Measurements from ENCODE around the gene STXBP3. TPM values are rescaled to one million over a fixed set of nuclear protein-coding genes. Genes with fewer than 3 reads are reported as not detected.

STXBP3 gene
- polyA plus RNA-seq, 1 of the 3 experiments (the other 2 are of a cell fraction) = 12.6 TPM

GRCh38 chr1:108758796-108759195, 12.3 kb downstream of the STXBP3 start:
- DNase-seq = no peak
- no peaks in the 10 kb centered on the region for H3K27me3 ChIP-seq (ENCODE audit: insufficient read depth)
- no peak for TF ChIP-seq TEAD4 (IDR thresholded peaks at IDR 0.05; ENCODE audit: borderline replicate concordance, insufficient read depth)
- TF ChIP-seq RFX5 (IDR thresholded peaks at IDR 0.05; ENCODE audit: low read length) = no peak
- TF ChIP-seq SIN3A (IDR thresholded peaks at IDR 0.05; ENCODE audit: borderline replicate concordance, low read depth, low read length) = no peak
- TF ChIP-seq RXRA (IDR thresholded peaks at IDR 0.05; ENCODE audit: borderline replicate concordance, low read depth) = no peak
- no peak for TF ChIP-seq MXI1 (IDR thresholded peaks at IDR 0.05; ENCODE audit: low read depth, low read length)
- no peak for TF ChIP-seq JUND (IDR thresholded peaks at IDR 0.05)
- TF ChIP-seq USF1 (IDR thresholded peaks at IDR 0.05; ENCODE audit: borderline replicate concordance, low read depth) = no peak
- TF ChIP-seq MAX (IDR thresholded peaks at IDR 0.05; ENCODE audit: low read depth) = no peak
- no peak for TF ChIP-seq TCF12 (IDR thresholded peaks at IDR 0.05)
- TF ChIP-seq CTCF (IDR thresholded peaks at IDR 0.05) = no peak
- TF ChIP-seq USF2 (IDR thresholded peaks at IDR 0.05; ENCODE audit: borderline replicate concordance, low read depth, low read length) = no peak
- TF ChIP-seq NFIC (IDR thresholded peaks at IDR 0.05; ENCODE audit: borderline replicate concordance) = no peak
- TF ChIP-seq CHD2 (IDR thresholded peaks at IDR 0.05; ENCODE audit: low read length, partially characterized antibody) = no peak
- no peak for TF ChIP-seq RCOR1 (IDR thresholded peaks at IDR 0.05; ENCODE audit: low read length)
- TF ChIP-seq EP300 (IDR thresholded peaks at IDR 0.05; ENCODE audit: borderline replicate concordance in 1 of 2, low read depth in 1 of 2, low read length in 1 of 2) = no peak
- TF ChIP-seq POLR2AphosphoS5 (IDR thresholded peaks at IDR 0.05; ENCODE audit: low read depth, low read length) = no peak
- no peak for TF ChIP-seq REST (IDR thresholded peaks at IDR 0.05; ENCODE audit: low read depth, low read length)
- no peak for TF ChIP-seq MEF2A (IDR thresholded peaks at IDR 0.05; ENCODE audit: borderline replicate concordance, low read depth)
- no peak for TF ChIP-seq NRF1 (IDR thresholded peaks at IDR 0.05; ENCODE audit: low read depth, low read length)
- TF ChIP-seq FOXM1 (IDR thresholded peaks at IDR 0.05; ENCODE audit: low read depth) = no peak
- no peaks in the 10 kb centered on the region for H3K4me1 ChIP-seq (ENCODE audit: control insufficient read depth in 1 of 2, insufficient read depth in 2 of 2, low read depth in 1 of 2, low read length in 1 of 2)
- H4K20me1 ChIP-seq (ENCODE audit: insufficient read depth) = no peaks in the 10 kb centered on the region
- no peak overlapping the region for H3K9ac ChIP-seq
- no peaks in the 10 kb centered on the region for H3K9me2 ChIP-seq
- H3K4me3 ChIP-seq (ENCODE audit: low read depth in 2 of 2, low read length in 1 of 2) = no peak overlapping the region
- H3K79me2 ChIP-seq (ENCODE audit: insufficient read depth) = peaks cover 3% of the 10 kb centered on the region
- no peaks in the 10 kb centered on the region for H3K9me3 ChIP-seq
- H3K4me2 ChIP-seq = no peak overlapping the region
- ChIA-PET POLR2A (no interaction called here), CTCF (no interaction called here)
- H3K36me3 ChIP-seq (replicated peaks in 1 of 2; ENCODE audit: control insufficient read depth in 1 of 2, insufficient read depth in 2 of 2, low read length in 1 of 2) = peaks cover 77 to 84% of the 10 kb centered on the region in 2 experiments
- H3K27ac ChIP-seq (ENCODE audit: low read depth in 2 of 2, low read length in 1 of 2) = no peak overlapping the region
- H2AFZ ChIP-seq (ENCODE audit: low read depth) = no peak overlapping the region
- H3F3A ChIP-seq (replicated peaks; ENCODE audit: insufficient read depth) = peaks cover 13% of the 10 kb centered on the region
